H9 (cell line): ENCODE measurements around the gene POLR3B. TPM values are rescaled to one million over a fixed set of nuclear protein-coding genes. Genes with fewer than 3 reads are reported as not detected.

Experiments used
- DNase-seq: peaks from one replicate; pipeline ENCODE4 v3.0.0-alpha.2; 2017
- H2AFZ ChIP-seq: one replicate; pipeline ENCODE4 v1.6.1; 2013; ENCODE audit warnings: mild to moderate bottlenecking, low read length, control low read depth, moderate library complexity
- H2AK5ac ChIP-seq: 2 replicates; pipeline ENCODE4 v1.6.1; 2013; ENCODE audit warnings: low read length, control low read depth, mixed read lengths; ENCODE audit not compliant: insufficient read length
- H2BK120ac ChIP-seq: one replicate; pipeline ENCODE4 v1.6.1; 2013; ENCODE audit warnings: low read depth, mild to moderate bottlenecking, low read length, control low read depth, inconsistent platforms; ENCODE audit not compliant: poor library complexity, severe bottlenecking
- H2BK12ac ChIP-seq: 2 replicates; pipeline ENCODE4 v1.6.1; 2013; ENCODE audit warnings: low read length, control low read depth, mixed read lengths, low read depth; ENCODE audit not compliant: insufficient read length
- H2BK15ac ChIP-seq: 2 replicates; pipeline ENCODE4 v1.6.1; 2013; ENCODE audit warnings: low read depth, low read length, control low read depth
- H2BK20ac ChIP-seq: one replicate; pipeline ENCODE4 v1.6.1; 2013; ENCODE audit warnings: low read depth, mild to moderate bottlenecking, low read length, control low read depth, inconsistent platforms; ENCODE audit not compliant: poor library complexity, severe bottlenecking
- H2BK5ac ChIP-seq: 2 replicates; pipeline ENCODE4 v1.6.1; 2013; ENCODE audit warnings: low read length, control low read depth, mixed read lengths; ENCODE audit not compliant: insufficient read length
- H3K14ac ChIP-seq: 2 replicates; pipeline ENCODE4 v1.6.1; 2013; ENCODE audit warnings: low read length, control low read depth; ENCODE audit not compliant: insufficient read depth
- H3K18ac ChIP-seq: 2 replicates; pipeline ENCODE4 v1.6.1; 2013; ENCODE audit warnings: low read depth, mild to moderate bottlenecking, mixed read lengths, low read length, control low read depth; ENCODE audit not compliant: insufficient read length
- H3K23ac ChIP-seq: 2 replicates; pipeline ENCODE4 v1.6.1; 2013; ENCODE audit warnings: low read length, control low read depth, mixed read lengths, low read depth; ENCODE audit not compliant: insufficient read length
- H3K23me2 ChIP-seq: 2 replicates; pipeline ENCODE4 v1.6.1; 2013; ENCODE audit warnings: low read depth, mild to moderate bottlenecking, mixed read lengths, low read length, control low read depth; ENCODE audit not compliant: insufficient read length, poor library complexity, severe bottlenecking
- H3K27ac ChIP-seq: 2 replicates; pipeline ENCODE4 v1.5.1; 2013; ENCODE audit warnings: low read length, control low read depth, mixed read lengths, low read depth; ENCODE audit not compliant: insufficient read length
- H3K27me3 ChIP-seq: 2 replicates; pipeline ENCODE4 v1.6.1; 2013; ENCODE audit warnings: low read length, control low read depth, inconsistent platforms; ENCODE audit not compliant: insufficient read depth
- H3K4ac ChIP-seq: 2 replicates; pipeline ENCODE4 v1.6.1; 2013; ENCODE audit warnings: low read depth, mild to moderate bottlenecking, control low read depth, inconsistent platforms, low read length, moderate library complexity
- H3K4me1 ChIP-seq: 2 replicates; pipeline ENCODE4 v1.6.1; 2013; ENCODE audit warnings: low read length, control low read depth, inconsistent platforms; ENCODE audit not compliant: insufficient read depth
- H3K4me2 ChIP-seq: 2 replicates; pipeline ENCODE4 v1.6.1; 2013; ENCODE audit warnings: low read length, control low read depth, mixed read lengths; ENCODE audit not compliant: insufficient read length, insufficient read depth
- H3K56ac ChIP-seq: 2 replicates; pipeline ENCODE4 v1.6.1; 2013; ENCODE audit warnings: low read depth, mild to moderate bottlenecking, mixed read lengths, low read length, control low read depth; ENCODE audit not compliant: insufficient read length
- H3K79me1 ChIP-seq: 2 replicates; pipeline ENCODE4 v1.6.1; 2013; ENCODE audit warnings: low read depth, mild to moderate bottlenecking, moderate library complexity, low read length, control low read depth, inconsistent platforms; ENCODE audit not compliant: insufficient read depth, poor library complexity, severe bottlenecking
- H3K79me2 ChIP-seq: 2 replicates; pipeline ENCODE4 v1.6.1; 2013; ENCODE audit warnings: low read length, control low read depth, inconsistent platforms; ENCODE audit not compliant: insufficient read depth
- H3K9ac ChIP-seq: 2 replicates; pipeline ENCODE4 v1.6.1; 2013; ENCODE audit warnings: low read length, control low read depth, mixed read lengths; ENCODE audit not compliant: insufficient read length; ENCODE audit errors: extremely low read depth
- H3K9me3 ChIP-seq: one replicate; pipeline ENCODE4 v1.6.1; 2013; ENCODE audit warnings: low read depth, low read length, inconsistent platforms; ENCODE audit not compliant: control insufficient read depth
- H3T11ph ChIP-seq: one replicate; pipeline ENCODE4 v1.6.1; 2013; ENCODE audit warnings: mild to moderate bottlenecking, low read length, control low read depth, inconsistent platforms
- H4K20me1 ChIP-seq: one replicate; pipeline ENCODE4 v1.6.1; 2013; ENCODE audit not compliant: control insufficient read depth, insufficient read length, insufficient read depth
- H4K5ac ChIP-seq: 2 replicates; pipeline ENCODE4 v1.6.1; 2013; ENCODE audit warnings: low read depth, mild to moderate bottlenecking, mixed read lengths, low read length, control low read depth; ENCODE audit not compliant: insufficient read length
- H4K8ac ChIP-seq: replicated peaks from 2 replicates; pipeline ENCODE4 v1.6.1; 2013; ENCODE audit warnings: low read length, control low read depth, mixed read lengths, low read depth; ENCODE audit not compliant: insufficient read length
- H4K91ac ChIP-seq: 2 replicates; pipeline ENCODE4 v1.6.1; 2013; ENCODE audit warnings: low read depth, mild to moderate bottlenecking, moderate library complexity, mixed read lengths, low read length, control low read depth; ENCODE audit not compliant: insufficient read length
- H3K27ac Mint-ChIP-seq, 3 experiments: 2 replicates in 2 of 3; 3 replicates in 1 of 3; pipeline ENCODE4 v1.8.0; 2020 to 2021; ENCODE audit warnings: mixed read lengths in 3 of 3, mild to moderate bottlenecking in 1 of 3, moderate library complexity in 1 of 3
- H3K27me3 Mint-ChIP-seq: 2 replicates; pipeline ENCODE4 v1.8.0; 2021; ENCODE audit warnings: low read depth, mild to moderate bottlenecking, moderate library complexity, mixed read lengths
- H3K36me3 Mint-ChIP-seq, 3 experiments: 2 replicates in 2 of 3; 3 replicates in 1 of 3; pipeline ENCODE4 v1.8.0; 2020 to 2021; ENCODE audit warnings: low read depth in 3 of 3, mixed read lengths in 3 of 3; ENCODE audit not compliant: insufficient read depth in 1 of 3
- H3K4me1 Mint-ChIP-seq, 2 experiments: 2 replicates each; pipeline ENCODE4 v1.8.0; 2020; ENCODE audit warnings: mixed read lengths in 2 of 2
- H3K4me3 Mint-ChIP-seq, 2 experiments: 2 replicates in 1 of 2; 3 replicates in 1 of 2; pipeline ENCODE4 v1.8.0; 2020 to 2021; ENCODE audit warnings: mild to moderate bottlenecking in 2 of 2, mixed read lengths in 2 of 2, moderate library complexity in 1 of 2
- H3K9me3 Mint-ChIP-seq, 2 experiments: 2 replicates in 1 of 2; 3 replicates in 1 of 2; pipeline ENCODE4 v1.8.0; 2020; ENCODE audit warnings: mild to moderate bottlenecking in 2 of 2, mixed read lengths in 2 of 2, moderate library complexity in 1 of 2
- CTCF ChIP-seq: fragments of 200-600 bp; sonication (generic); conservative IDR thresholded peaks from 3 replicates; pipeline ENCODE4 v1.8.0; 2021; ENCODE audit warnings: antibody characterized with exemption, mild to moderate bottlenecking
- WGBS: extraction: QIAGEN DNeasy Blood & Tissue Kit; methylation state at CpG from one replicate; pipeline ENCODE4 v1.1.7; 2013; ENCODE audit warnings: missing lambda C conversion rate, low lambda C conversion rate, mixed read lengths; ENCODE audit not compliant: insufficient read length; ENCODE audit errors: extremely low coverage; 5-methylcytosine and 5-hydroxymethylcytosine counted together
- total RNA-seq: library from RNA; stranded (reverse); gene quantifications from 2 replicates; pipeline ENCODE4 v1.2.1, GENCODE V29; 2021

POLR3B gene
- total RNA-seq, 1 experiment from 2014 or later = 13.4 TPM

GRCh38 chr12:106364261-106364660, 6.7 kb downstream of the POLR3B start:
- no peaks in the 10 kb centered on the region for H3K9me3 Mint-ChIP-seq
- DNase-seq = no peak
- H3K27me3 Mint-ChIP-seq = no peaks in the 10 kb centered on the region
- Histone ChIP-seq H2BK120ac (no peak overlapping the region), H3K27me3 (no peaks in the 10 kb centered on the region), H4K91ac (no peak overlapping the region), H4K8ac (no peak overlapping the region), H3K79me2 (no peaks in the 10 kb centered on the region), H2BK5ac (no peak overlapping the region), H3K27ac (no peak overlapping the region), H3K9me3 (no peaks in the 10 kb centered on the region), H3K4me1 (no peaks in the 10 kb centered on the region), H4K5ac (no peak overlapping the region), H2BK15ac (no peak overlapping the region), H3K56ac (no peak overlapping the region), H3K18ac (no peak overlapping the region), H3K23ac (no peak overlapping the region), H2BK12ac (no peak overlapping the region), H2AFZ (no peak overlapping the region), H3T11ph (no peak overlapping the region), H3K4me2 (no peak overlapping the region), H3K9ac (no peak overlapping the region), H3K4ac (no peak overlapping the region), H2AK5ac (no peak overlapping the region), H3K14ac (no peak overlapping the region), H3K79me1 (no peaks in the 10 kb centered on the region), H2BK20ac (no peak overlapping the region), H4K20me1 (no peaks in the 10 kb centered on the region), H3K23me2 (no peaks in the 10 kb centered on the region)
- no peak for TF ChIP-seq CTCF
- WGBS = no CpG with 5 or more reads among the region's 4 CpGs
- H3K4me3 Mint-ChIP-seq = no peak overlapping the region
- H3K36me3 Mint-ChIP-seq = peaks cover 0 to 4% (median 0%) of the 10 kb centered on the region in 3 experiments; a peak in 2 of 7 replicates
- no peaks in the 10 kb centered on the region for H3K4me1 Mint-ChIP-seq
- H3K27ac Mint-ChIP-seq = no peak overlapping the region
